H1 (cell line): Measurements from ENCODE around the gene CCDC60. TPM values are rescaled to one million over a fixed set of nuclear protein-coding genes. Genes with fewer than 3 reads are reported as not detected.

Experiments used
- CTCF ChIA-PET: fragments of 300-600 bp; sonication (Branson Sonifier 250); formaldehyde crosslinking; loops from one replicate; lab custom pipeline; 2021; ENCODE audit not compliant: partially characterized antibody; lab: Charles Lee
- POLR2A ChIA-PET: fragments of 300-600 bp; sonication (Branson Sonifier 250); formaldehyde crosslinking; loops from one replicate; lab custom pipeline; 2021; ENCODE audit warnings: inconsistent platforms; ENCODE audit not compliant: partially characterized antibody; lab: Charles Lee
- DNase-seq, 2 experiments: peaks; one replicate each; pipeline versions ENCODE4 v3.0.0 to v3.0.0-alpha.2; 2010 to 2022; ENCODE audit warnings: low spot score in 2 of 2, low read depth in 1 of 2, mixed read lengths in 1 of 2
- FAIRE-seq: peaks from 2 replicates; lab custom pipeline; 2011; peaks lifted over from hg19 to GRCh38; lab: Jason Lieb, UNC
- H2AFZ ChIP-seq: 2 replicates; pipeline ENCODE4 v1.8.1; 2012; ENCODE audit warnings: low read length, inconsistent platforms
- H2AK5ac ChIP-seq: 2 replicates; pipeline ENCODE4 v1.6.1; 2013; ENCODE audit warnings: low read depth, low read length
- H2BK120ac ChIP-seq: replicated peaks from 2 replicates; pipeline ENCODE3; 2013; ENCODE audit warnings: low read depth, low read length, inconsistent platforms
- H2BK12ac ChIP-seq: 2 replicates; pipeline ENCODE4 v1.6.1; 2013; ENCODE audit warnings: low read depth, low read length
- H2BK15ac ChIP-seq: 2 replicates; pipeline ENCODE4 v1.6.1; 2013; ENCODE audit warnings: low read length
- H2BK20ac ChIP-seq: 2 replicates; pipeline ENCODE4 v1.6.1; 2013; ENCODE audit warnings: low read length
- H2BK5ac ChIP-seq: 2 replicates; pipeline ENCODE4 v1.6.1; 2013; ENCODE audit warnings: low read depth, low read length
- H3K14ac ChIP-seq: 2 replicates; pipeline ENCODE4 v1.6.1; 2013; ENCODE audit warnings: inconsistent platforms; ENCODE audit not compliant: insufficient read length
- H3K18ac ChIP-seq: 2 replicates; pipeline ENCODE4 v1.6.1; 2013; ENCODE audit warnings: low read length; ENCODE audit errors: extremely low read depth
- H3K23ac ChIP-seq: 2 replicates; pipeline ENCODE4 v1.6.1; 2013; ENCODE audit warnings: inconsistent platforms; ENCODE audit not compliant: insufficient read length
- H3K23me2 ChIP-seq: 2 replicates; pipeline ENCODE4 v1.6.1; 2013; ENCODE audit warnings: low read depth, low read length
- H3K27ac ChIP-seq: 2 replicates; pipeline ENCODE4 v1.6.1; 2011; ENCODE audit warnings: low read depth, low read length, inconsistent platforms
- H3K27me3 ChIP-seq, 4 experiments: replicated peaks in 1 of 4; 1 replicate in 1 of 4; 2 replicates in 3 of 4; pipeline versions ENCODE4 v1.6.1 to v1.8.1; 2011 to 2013; ENCODE audit warnings: low read length in 3 of 4, mild to moderate bottlenecking in 3 of 4, inconsistent platforms in 2 of 4, mixed read lengths in 2 of 4, moderate library complexity in 1 of 4; ENCODE audit not compliant: control insufficient read depth in 3 of 4, insufficient read depth in 3 of 4; ENCODE audit errors: extremely low read depth in 1 of 4
- H3K36me3 ChIP-seq, 4 experiments: 2 replicates each; pipeline versions ENCODE4 v1.6.1 to v1.8.1; 2011 to 2013; ENCODE audit warnings: mild to moderate bottlenecking in 4 of 4, low read length in 3 of 4, moderate library complexity in 2 of 4, control low read depth in 1 of 4, inconsistent platforms in 1 of 4; ENCODE audit not compliant: insufficient read depth in 4 of 4, control insufficient read depth in 2 of 4
- H3K4ac ChIP-seq: replicated peaks from 2 replicates; pipeline ENCODE3; 2013; ENCODE audit warnings: low read length, low read depth, mixed read lengths, inconsistent platforms; ENCODE audit not compliant: insufficient read length
- H3K4me1 ChIP-seq, 4 experiments: replicated peaks in 1 of 4; 1 replicate in 1 of 4; 2 replicates in 3 of 4; pipeline versions ENCODE4 v1.6.1 to v1.8.1; 2011 to 2013; ENCODE audit warnings: low read length in 3 of 4, inconsistent platforms in 2 of 4, mixed read lengths in 1 of 4; ENCODE audit not compliant: insufficient read depth in 4 of 4, control insufficient read depth in 3 of 4
- H3K4me2 ChIP-seq, 2 experiments: 2 replicates each; pipeline versions ENCODE4 v1.6.1 to v1.8.1; 2011 to 2013; ENCODE audit warnings: low read depth in 2 of 2, low read length in 2 of 2, control low read depth in 1 of 2, inconsistent platforms in 1 of 2, mild to moderate bottlenecking in 1 of 2; ENCODE audit not compliant: insufficient read depth in 1 of 2
- H3K4me3 ChIP-seq, 4 experiments: fragments of 200-600, 300-600 bp in 1 of 4; sonication (generic), shearing (Covaris generic), sonication (Bioruptor Twin) in 1 of 4; 2 replicates each; pipeline versions ENCODE4 v1.5.1 to v1.8.1; 2011 to 2016; ENCODE audit warnings: low read length in 4 of 4, low read depth in 3 of 4, control low read depth in 2 of 4, inconsistent platforms in 2 of 4, mild to moderate bottlenecking in 2 of 4, mixed read lengths in 1 of 4, moderate library complexity in 1 of 4; ENCODE audit not compliant: insufficient read depth in 2 of 4; ENCODE audit errors: extremely low read depth in 1 of 4
- H3K56ac ChIP-seq: replicated peaks from 2 replicates; pipeline ENCODE3; 2013; ENCODE audit warnings: low read depth, mild to moderate bottlenecking, mixed read lengths, low read length, inconsistent platforms; ENCODE audit not compliant: insufficient read length
- H3K79me1 ChIP-seq: 2 replicates; pipeline ENCODE4 v1.6.1; 2013; ENCODE audit warnings: low read depth, low read length, control low read depth
- H3K79me2 ChIP-seq, 2 experiments: 2 replicates each; pipeline versions ENCODE4 v1.6.1 to v1.8.1; 2012 to 2013; ENCODE audit warnings: low read length in 2 of 2, mild to moderate bottlenecking in 2 of 2, inconsistent platforms in 1 of 2; ENCODE audit not compliant: insufficient read depth in 2 of 2, control insufficient read depth in 1 of 2
- H3K9ac ChIP-seq, 4 experiments: replicated peaks in 1 of 4; 1 replicate in 1 of 4; 2 replicates in 3 of 4; pipeline versions ENCODE4 v1.6.1 to v1.8.1; 2011 to 2013; ENCODE audit warnings: low read depth in 3 of 4, low read length in 3 of 4, control low read depth in 2 of 4, mild to moderate bottlenecking in 2 of 4, moderate library complexity in 2 of 4, inconsistent platforms in 1 of 4; ENCODE audit errors: extremely low read depth in 1 of 4
- H3K9me3 ChIP-seq, 2 experiments: 2 replicates each; pipeline versions ENCODE4 v1.6.1 to v1.8.1; 2012 to 2013; ENCODE audit warnings: mild to moderate bottlenecking in 2 of 2, moderate library complexity in 2 of 2, control low read depth in 1 of 2, inconsistent platforms in 1 of 2, low read depth in 1 of 2, low read length in 1 of 2, mixed read lengths in 1 of 2; ENCODE audit not compliant: insufficient read depth in 2 of 2
- H4K20me1 ChIP-seq, 2 experiments: replicated peaks in 1 of 2; 2 replicates each; pipeline versions ENCODE3 to v1.8.1; 2011 to 2013; ENCODE audit warnings: inconsistent platforms in 2 of 2, low read length in 2 of 2, mild to moderate bottlenecking in 1 of 2; ENCODE audit not compliant: insufficient read depth in 2 of 2, control insufficient read depth in 1 of 2
- H4K5ac ChIP-seq: 2 replicates; pipeline ENCODE4 v1.6.1; 2013; ENCODE audit warnings: low read length, low read depth, mixed read lengths, inconsistent platforms; ENCODE audit not compliant: insufficient read length
- H4K8ac ChIP-seq: 2 replicates; pipeline ENCODE4 v1.8.0; 2013; ENCODE audit warnings: mild to moderate bottlenecking, moderate library complexity, low read length, inconsistent platforms; ENCODE audit not compliant: insufficient read depth; ENCODE audit errors: extremely low read depth
- H4K91ac ChIP-seq: replicated peaks from 2 replicates; pipeline ENCODE3; 2013; ENCODE audit warnings: low read length, mixed read lengths, inconsistent platforms; ENCODE audit not compliant: insufficient read length
- CHD2 ChIP-seq: IDR thresholded peaks from 2 replicates; pipeline ENCODE4 v1.6.1; 2012; ENCODE audit warnings: low read length, improper control_type of control experiment
- MAFK ChIP-seq: IDR thresholded peaks from 2 replicates; pipeline ENCODE4 v1.6.1; 2012; ENCODE audit warnings: low read depth, mild to moderate bottlenecking, improper control_type of control experiment, low read length
- SUZ12 ChIP-seq: fragments of 200-600 bp; sonication (generic); IDR thresholded peaks from 2 replicates; pipeline ENCODE4 v1.6.1; 2012; ENCODE audit warnings: mild to moderate bottlenecking, inconsistent platforms, low read length, moderate library complexity, mixed read lengths
- ZNF274 ChIP-seq: IDR thresholded peaks from 2 replicates; pipeline ENCODE4 v1.7.0; 2012; ENCODE audit warnings: low read length, borderline replicate concordance; ENCODE audit errors: extremely low read depth
- WGBS, 2 experiments: shearing (Covaris generic) in 1 of 2; methylation state at CpG; one replicate each; pipeline versions ENCODE4 v1.1.6 to v1.1.7; 2013 to 2015; ENCODE audit warnings: low lambda C conversion rate in 2 of 2, mixed read lengths in 2 of 2, inconsistent platforms in 1 of 2, low coverage in 1 of 2, missing lambda C conversion rate in 1 of 2; ENCODE audit not compliant: insufficient replicate concordance in 2 of 2, insufficient coverage in 1 of 2, insufficient read length in 1 of 2; ENCODE audit errors: extremely low coverage in 1 of 2, missing lambda C conversion rate in 1 of 2; 5-methylcytosine and 5-hydroxymethylcytosine counted together
- polyA plus RNA-seq, 7 experiments: library from polyadenylated mRNA; depleted of rRNA in 3 of 7; stranded (reverse) in 5 of 7; unstranded in 2 of 7; fragments of >200 nt in 5 of 7; fragments of 200-250 nt in 2 of 7; gene quantifications; 1 replicate in 5 of 7; 2 replicates in 1 of 7; 4 replicates in 1 of 7; pipeline versions ENCODE4 v1.2.1 to v1.2.3, GENCODE V29; 2011 to 2013; ENCODE audit warnings: missing spikeins in 2 of 7, mixed read lengths in 2 of 7
- total RNA-seq: library from RNA; stranded (reverse); fragmentation: NEBNext Ultra II Directional; extraction: Animal tissue kit (Norgen Biotek cat#: 25700); gene quantifications from 2 replicates; pipeline ENCODE4 v1.2.1, GENCODE V29; 2021

Gene CCDC60
- total and polyA plus RNA-seq, 2 of the 8 experiments (the other 6 are each of a cell fraction or from before 2014, with no cell fraction given) = 0.05 TPM; not detected in 1

- H3K4ac ChIP-seq = no peak overlapping the region
- no peak overlapping the region for H4K5ac ChIP-seq
- H3K18ac ChIP-seq = no peak overlapping the region
- POLR2A ChIA-PET = no interaction called here
- DNase-seq = no peak
- H3K4me3 ChIP-seq = no peak overlapping the region
- TF ChIP-seq ZNF274 (no peak), CHD2 (no peak), SUZ12 (no peak), MAFK (no peak)
- no peak overlapping the region for H2BK20ac ChIP-seq
- no peak overlapping the region for H2AK5ac ChIP-seq
- no peak overlapping the region for H2BK15ac ChIP-seq
- H3K14ac ChIP-seq = no peak overlapping the region
- H3K4me1 ChIP-seq = no peaks in the 10 kb centered on the region
- no peak overlapping the region for H4K91ac ChIP-seq
- no peaks in the 10 kb centered on the region for H3K36me3 ChIP-seq
- no peak for FAIRE-seq
- no peak overlapping the region for H2BK5ac ChIP-seq
- H4K8ac ChIP-seq = no peak overlapping the region
- no peaks in the 10 kb centered on the region for H3K27me3 ChIP-seq
- no peak overlapping the region for H2AFZ ChIP-seq
- no peak overlapping the region for H3K27ac ChIP-seq
- CTCF ChIA-PET = interaction anchor here (0.8 to 1.5 kb wide), 4 partner anchors 17 to 78 kb away, joined by 3 to 4 read pairs (median 4); no protein-coding TSS in a partner anchor
- H4K20me1 ChIP-seq = no peaks in the 10 kb centered on the region
- no peaks in the 10 kb centered on the region for H3K9me3 ChIP-seq
- H3K9ac ChIP-seq = no peak overlapping the region
- no peaks in the 10 kb centered on the region for H3K79me1 ChIP-seq
- H3K4me2 ChIP-seq = no peak overlapping the region
- WGBS, 2 experiments = 91% methylated on average over 2 of the region's 2 CpGs; no CpG with 5 or more reads in 1 of the 2 experiments
- H3K56ac ChIP-seq = no peak overlapping the region
- H3K23me2 ChIP-seq = no peaks in the 10 kb centered on the region
- no peak overlapping the region for H2BK120ac ChIP-seq
- no peaks in the 10 kb centered on the region for H3K79me2 ChIP-seq
- no peak overlapping the region for H2BK12ac ChIP-seq
- no peak overlapping the region for H3K23ac ChIP-seq
Measured at GRCh38 chr12:119578112-119578511, 243.6 kb downstream of the CCDC60 start.
